GM20431 (cell line): Measurements from ENCODE around the gene CLNK.

Source experiments
- in situ Hi-C: fragments of 300-500 bp; cut with MseI, MboI; formaldehyde crosslinking; loops from one replicate; pipeline ENCODE4 v1.15.0; 2020; ENCODE audit warnings: low sequenced_read_pairs; ENCODE audit not compliant: unreplicated experiment

The CLNK gene

GRCh38 chr4:10530137-10530786 is 154.3 kb downstream of the CLNK start:
- in situ Hi-C loops: loop anchor here (25.0 kb wide), 1 partner anchor 368 kb away; no protein-coding TSS in a partner anchor

- in situ Hi-C loops: loop anchor here (25.0 kb wide), 1 partner anchor 367 kb away; no protein-coding TSS in a partner anchor
These were observed 155.1 kb downstream of the CLNK start for GRCh38 chr4:10529291-10530136.

DNA sequence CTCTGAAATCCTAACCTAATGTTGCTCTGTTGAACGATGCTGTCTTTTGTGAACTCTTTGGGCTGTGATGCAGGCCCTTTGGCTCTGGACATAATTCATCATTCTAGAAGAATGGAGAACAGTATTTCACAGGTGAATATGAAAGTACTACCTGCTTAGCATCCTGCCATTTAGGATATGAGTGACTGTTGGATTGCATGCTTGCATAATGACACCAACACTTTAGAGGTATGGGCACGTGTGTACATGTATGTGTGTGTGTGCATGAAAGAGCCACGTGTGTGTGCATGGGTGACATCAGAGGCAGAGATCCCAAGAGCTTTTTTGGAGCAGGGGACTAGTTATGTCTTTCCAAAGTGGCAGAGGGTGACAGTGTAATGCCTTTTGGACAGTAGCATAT is 157.1 kb downstream of the CLNK start:
- in situ Hi-C loops: loop anchor here (25.0 kb wide), 1 partner anchor 365 kb away; no protein-coding TSS in a partner anchor

DNA sequence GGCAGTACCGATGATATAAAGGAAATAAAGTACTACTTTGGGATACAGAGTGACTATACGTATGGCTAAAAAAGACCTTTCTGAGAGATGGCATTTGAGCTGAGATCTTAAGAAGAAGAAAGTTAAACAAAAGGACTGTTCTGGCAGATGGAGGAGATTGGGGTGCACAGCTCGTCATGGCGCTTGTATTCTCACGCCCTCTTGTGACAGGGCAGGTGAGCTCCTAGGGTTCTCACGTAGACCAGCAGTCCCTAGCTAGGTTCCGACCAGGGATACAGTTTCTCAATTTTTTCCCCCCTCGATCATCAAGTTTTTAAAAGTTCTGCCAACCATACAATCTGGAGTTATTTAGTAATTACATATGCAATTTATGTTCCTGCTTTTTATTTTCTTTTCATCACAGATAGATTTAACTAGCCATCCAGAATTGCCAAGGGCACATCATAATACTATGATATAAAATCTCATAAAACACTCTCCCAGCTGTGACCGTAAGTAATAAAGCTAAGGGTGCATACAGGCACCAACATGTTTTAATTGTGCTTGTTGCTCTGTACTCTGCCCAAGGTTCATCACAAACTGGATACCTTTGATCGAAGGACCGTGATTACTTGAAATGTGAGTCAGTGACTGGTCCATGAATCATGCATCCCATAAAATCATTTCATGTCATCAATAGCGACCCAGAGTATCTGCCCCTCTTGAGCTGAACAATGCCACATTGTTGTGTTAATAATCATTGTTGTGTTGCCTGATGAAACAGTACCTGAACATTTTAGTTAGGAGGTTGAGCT is 157.9 kb downstream of the CLNK start:
- in situ Hi-C loops: loop anchor here (25.0 kb wide), 1 partner anchor 364 kb away; no protein-coding TSS in a partner anchor

DNA sequence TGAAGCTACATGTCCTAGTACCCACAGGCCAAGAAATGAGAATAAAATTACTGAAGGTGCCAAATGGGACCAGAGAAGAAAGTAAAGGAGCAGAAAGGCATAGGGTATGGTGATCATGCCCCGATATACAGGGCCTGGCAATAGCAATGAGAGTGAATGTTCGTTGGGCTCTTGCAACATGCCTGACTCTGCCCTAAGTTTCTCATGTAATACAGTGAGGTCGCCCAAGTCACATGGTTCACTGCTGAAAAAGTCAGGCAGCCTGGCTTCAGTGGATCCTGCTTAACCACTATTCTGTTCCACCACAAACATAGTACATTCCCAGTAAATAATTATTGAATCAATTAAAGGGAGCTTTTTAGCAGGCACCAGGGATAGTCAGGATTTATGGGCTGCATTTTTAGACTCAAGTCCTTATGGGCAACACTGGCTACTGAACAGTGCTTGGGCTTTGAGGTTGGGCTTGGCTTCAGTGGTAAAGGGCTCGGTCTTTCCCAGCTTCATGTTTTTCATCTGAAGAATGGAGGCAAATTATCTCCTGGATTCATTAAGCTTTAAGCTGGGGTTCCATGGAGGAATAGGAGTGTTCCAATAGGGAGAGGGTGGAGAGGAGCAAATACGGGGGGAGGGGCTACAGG is 160.3 kb downstream of the CLNK start:
- in situ Hi-C loops: no loop called here

DNA sequence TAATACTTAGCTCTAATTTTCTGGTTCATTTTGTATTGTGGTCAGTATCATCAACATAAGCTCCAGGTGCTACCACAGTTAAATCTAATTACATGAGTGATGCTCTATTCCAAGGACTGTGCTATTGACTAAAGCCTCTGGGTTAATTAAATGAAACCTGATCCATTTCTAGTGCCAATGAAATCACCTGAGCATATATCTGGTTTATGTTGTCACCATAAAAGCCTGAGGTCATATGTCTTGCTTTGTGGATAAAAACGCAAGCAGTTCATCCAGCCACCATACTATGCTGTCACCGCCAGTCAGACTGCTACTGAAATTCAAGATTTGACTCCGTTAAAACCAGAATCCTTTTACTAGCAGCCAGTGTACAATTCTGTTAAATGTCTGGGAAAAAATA is 163.1 kb downstream of the CLNK start:
- in situ Hi-C loops: no loop called here

DNA sequence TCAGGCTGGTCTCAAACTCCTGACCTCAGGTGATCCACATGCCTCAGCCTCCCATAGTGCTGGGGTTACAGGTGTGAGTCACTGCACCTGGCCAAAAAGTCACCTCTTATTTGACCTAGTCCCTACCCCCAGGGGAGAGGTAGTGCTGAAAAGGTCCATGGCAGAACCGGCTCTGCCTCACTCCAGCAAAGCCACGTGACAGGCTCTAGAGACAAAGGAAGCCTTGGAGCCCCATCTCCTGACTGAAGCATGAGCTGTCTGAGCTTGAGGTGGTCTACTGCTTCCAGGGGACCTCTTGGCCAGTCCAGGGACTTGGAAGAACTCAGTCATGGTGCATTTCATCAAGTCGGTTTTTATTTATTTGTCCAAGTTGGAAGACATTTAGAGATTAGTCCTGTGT is 174.8 kb downstream of the CLNK start:
- in situ Hi-C loops: no loop called here

GRCh38 chr4:10506077-10506476 is 178.5 kb downstream of the CLNK start:
- in situ Hi-C loops: no loop called here

- in situ Hi-C loops: no loop called here
These were observed 179.9 kb downstream of the CLNK start for GRCh38 chr4:10504570-10505179.

DNA sequence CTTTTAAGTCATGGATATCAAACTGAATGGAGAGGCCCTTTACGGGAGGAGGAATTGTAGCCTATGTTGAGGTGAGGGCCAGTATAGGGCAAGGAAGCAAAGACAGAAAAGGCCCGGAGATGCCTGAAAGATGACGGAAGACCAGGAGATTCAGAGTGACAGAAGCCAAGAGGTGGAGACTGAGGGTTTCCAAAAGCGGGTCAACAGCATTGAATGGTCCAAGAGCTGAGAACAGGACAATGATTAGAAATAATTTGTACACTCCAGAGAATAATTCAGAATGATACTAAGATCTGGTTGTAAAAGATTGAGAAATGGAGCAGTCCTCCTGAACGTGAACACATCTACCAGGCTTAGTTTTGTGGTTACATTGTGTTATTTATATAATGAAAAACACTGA is 181.9 kb downstream of the CLNK start:
- in situ Hi-C loops: no loop called here

DNA sequence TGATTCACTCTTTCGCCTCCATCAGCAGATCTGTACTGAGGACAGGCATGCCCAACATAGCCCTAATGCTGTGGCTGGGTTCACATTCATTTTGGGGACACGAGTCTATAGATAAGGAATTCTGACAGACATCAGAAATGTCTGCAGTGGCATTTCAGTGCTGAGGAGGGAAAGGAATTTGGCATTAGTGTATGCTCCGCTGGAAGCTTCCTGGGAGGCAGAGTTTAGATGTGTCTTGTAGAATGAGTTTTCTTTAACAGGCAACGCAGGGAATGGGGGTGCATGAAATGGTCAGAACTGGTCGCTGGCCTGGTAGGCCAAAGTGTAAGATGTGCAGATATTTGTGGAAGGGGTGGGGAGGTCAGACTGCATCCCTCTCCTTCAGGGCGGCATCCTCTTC is 183.8 kb downstream of the CLNK start:
- in situ Hi-C loops: no loop called here

- in situ Hi-C loops: no loop called here
These were observed 188.4 kb downstream of the CLNK start for GRCh38 chr4:10496200-10496599.

DNA sequence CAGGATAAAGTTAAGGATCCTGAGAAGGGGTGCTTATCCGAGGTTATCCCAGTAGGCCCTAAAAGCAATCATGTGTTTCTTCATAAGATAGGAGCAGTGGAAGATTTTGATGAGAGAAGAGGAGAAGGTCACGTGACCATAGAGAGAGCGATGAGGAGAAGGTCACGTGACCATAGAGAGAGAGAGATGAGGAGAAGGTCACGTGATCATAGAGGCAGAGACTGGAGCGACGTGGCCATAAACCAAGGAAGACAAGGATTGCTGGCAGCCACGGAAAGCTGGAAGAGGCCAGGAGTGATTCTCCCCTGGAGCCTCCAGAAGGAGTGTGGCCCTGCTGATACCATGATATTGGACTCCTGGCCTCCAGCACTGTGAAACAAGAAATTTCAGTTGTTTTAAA is 188.9 kb downstream of the CLNK start:
- in situ Hi-C loops: no loop called here

GRCh38 chr4:10492464-10492863 is 192.1 kb downstream of the CLNK start:
- in situ Hi-C loops: no loop called here

- in situ Hi-C loops: no loop called here
These were observed 193.2 kb downstream of the CLNK start for GRCh38 chr4:10491401-10491800.

- in situ Hi-C loops: no loop called here
These were observed 193.6 kb downstream of the CLNK start for GRCh38 chr4:10490996-10491395.

DNA sequence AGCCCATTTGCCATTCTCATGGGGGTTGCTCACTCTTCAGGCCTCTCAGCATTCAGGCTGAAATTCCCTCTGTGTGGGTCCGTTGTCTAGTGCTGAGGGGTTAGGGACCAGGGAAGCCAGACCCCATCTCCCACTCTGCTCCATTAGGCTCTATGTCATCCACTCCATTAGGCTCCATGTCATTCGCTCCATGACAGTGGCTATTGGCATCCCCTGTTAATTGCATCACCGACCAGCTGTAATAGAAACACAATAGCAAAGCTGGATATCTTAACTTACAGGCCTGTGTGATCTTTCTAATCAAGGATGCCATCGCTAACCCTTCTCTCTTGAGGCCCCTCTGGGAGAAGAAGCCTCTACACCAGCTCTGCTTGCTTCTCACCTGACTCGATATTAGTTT is 201.7 kb downstream of the CLNK start:
- in situ Hi-C loops: no loop called here

GRCh38 chr4:10480616-10481015 is 204.0 kb downstream of the CLNK start:
- in situ Hi-C loops: no loop called here

GRCh38 chr4:10478621-10479020 is 205.9 kb downstream of the CLNK start:
- in situ Hi-C loops: no loop called here

DNA sequence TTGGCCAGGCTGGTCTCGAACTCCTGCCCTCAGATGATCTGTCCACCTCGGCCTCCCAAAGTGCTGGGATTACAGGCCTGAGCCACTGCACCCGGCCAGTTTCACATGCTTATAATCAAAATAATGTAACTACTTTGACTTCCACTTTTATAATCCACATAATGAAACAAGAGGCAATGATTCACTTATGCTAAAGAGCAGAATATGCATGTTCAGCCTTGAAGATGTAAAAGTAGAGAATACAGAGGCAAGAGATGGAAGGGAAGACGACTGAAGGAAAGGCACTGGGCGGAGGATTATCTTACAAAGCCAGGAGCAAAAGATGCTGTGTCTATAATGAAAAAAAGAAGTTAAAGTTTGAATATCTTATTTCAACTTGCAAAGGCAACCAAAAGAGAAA is 214.1 kb downstream of the CLNK start:
- in situ Hi-C loops: no loop called here
